Endothelial cell (in vitro differentiated cells): ENCODE results near the gene ACKR1. TPM values are rescaled to one million over a fixed set of nuclear protein-coding genes. Genes with fewer than 3 reads are reported as not detected.

Source experiments
- DNase-seq: peaks from one replicate; pipeline ENCODE4 v3.0.0; 2021; ENCODE audit warnings: low spot score
- H3K27ac Mint-ChIP-seq: one replicate; pipeline ENCODE4 v1.8.0; 2021; ENCODE audit warnings: mixed read lengths, inconsistent platforms; ENCODE audit not compliant: unreplicated experiment
- H3K27me3 Mint-ChIP-seq: one replicate; pipeline ENCODE4 v1.8.0; 2021; ENCODE audit warnings: mild to moderate bottlenecking, moderate library complexity, mixed read lengths, inconsistent platforms; ENCODE audit not compliant: unreplicated experiment
- H3K36me3 Mint-ChIP-seq: one replicate; pipeline ENCODE4 v1.8.0; 2021; ENCODE audit warnings: mild to moderate bottlenecking, low read depth, mixed read lengths, inconsistent platforms; ENCODE audit not compliant: unreplicated experiment
- H3K4me1 Mint-ChIP-seq: one replicate; pipeline ENCODE4 v1.8.0; 2021; ENCODE audit warnings: mild to moderate bottlenecking, mixed read lengths, inconsistent platforms; ENCODE audit not compliant: unreplicated experiment
- H3K4me3 Mint-ChIP-seq: one replicate; pipeline ENCODE4 v1.8.0; 2021; ENCODE audit warnings: mild to moderate bottlenecking, mixed read lengths, inconsistent platforms; ENCODE audit not compliant: unreplicated experiment
- H3K9me3 Mint-ChIP-seq: one replicate; pipeline ENCODE4 v1.8.0; 2021; ENCODE audit warnings: mixed read lengths, inconsistent platforms; ENCODE audit not compliant: unreplicated experiment
- CTCF ChIP-seq: fragments of 200-600 bp; sonication (generic); IDR thresholded peaks from one replicate; pipeline ENCODE4 v1.5.0; 2021; ENCODE audit warnings: antibody characterized with exemption; ENCODE audit not compliant: unreplicated experiment
- total RNA-seq: library from RNA; stranded (reverse); fragmentation: NEBNext Ultra II Directional; extraction: Animal tissue kit (Norgen Biotek cat#: 25700); gene quantifications from one replicate; pipeline ENCODE4 v1.2.1, GENCODE V29; 2021; ENCODE audit not compliant: unreplicated experiment

Gene ACKR1
- total RNA-seq, 1 donor from 2014 or later, result 0.23 TPM

- no peak overlapping the region for H3K27ac Mint-ChIP-seq
- H3K4me1 Mint-ChIP-seq, result peaks cover 23% of the 10 kb centered on the region
- peaks cover 7% of the 10 kb centered on the region for H3K27me3 Mint-ChIP-seq
Observed at GRCh38 chr1:159196543-159196942, 8.1 kb upstream of the ACKR1 start.

GRCh38 chr1:159197561-159198557 lies 6.8 kb upstream of the ACKR1 start:
- Mint-ChIP-seq H3K36me3 (peaks cover 6% of the 10 kb centered on the region), H3K27ac (no peak overlapping the region), H3K9me3 (no peaks in the 10 kb centered on the region), H3K4me3 (peak overlapping the region; percentile 52), H3K27me3 (peaks cover 16% of the 10 kb centered on the region), H3K4me1 (peaks cover 33% of the 10 kb centered on the region)
- DNase-seq, result peak; percentile 87
- peak; percentile 93 for TF ChIP-seq CTCF

More at GRCh38 chr1:159196543-159196942, 8.1 kb upstream of the ACKR1 start:
- DNase-seq, result no peak
- no peak overlapping the region for H3K4me3 Mint-ChIP-seq
- peaks cover 6% of the 10 kb centered on the region for H3K36me3 Mint-ChIP-seq
- TF ChIP-seq CTCF, result peak; percentile 58
- H3K9me3 Mint-ChIP-seq, result no peaks in the 10 kb centered on the region

GRCh38 chr1:159199901-159200300 lies 4.8 kb upstream of the ACKR1 start:
- no peak for DNase-seq
- Mint-ChIP-seq H3K27me3 (peaks cover 20% of the 10 kb centered on the region), H3K4me3 (peak overlapping the region; percentile 11), H3K27ac (no peak overlapping the region), H3K4me1 (peaks cover 48% of the 10 kb centered on the region), H3K9me3 (no peaks in the 10 kb centered on the region), H3K36me3 (peaks cover 6% of the 10 kb centered on the region)
- no peak for TF ChIP-seq CTCF

GRCh38 chr1:159200769-159201168 lies 3.9 kb upstream of the ACKR1 start:
- DNase-seq, result no peak
- Mint-ChIP-seq H3K27me3 (peaks cover 20% of the 10 kb centered on the region), H3K9me3 (no peaks in the 10 kb centered on the region), H3K4me1 (peaks cover 55% of the 10 kb centered on the region), H3K36me3 (peaks cover 6% of the 10 kb centered on the region), H3K27ac (no peak overlapping the region), H3K4me3 (no peak overlapping the region)
- no peak for TF ChIP-seq CTCF

GRCh38 chr1:159201642-159202041 lies 3.0 kb upstream of the ACKR1 start:
- DNase-seq, result no peak
- peak overlapping the region; percentile 57 for H3K4me3 Mint-ChIP-seq
- H3K27ac Mint-ChIP-seq, result no peak overlapping the region
- H3K4me1 Mint-ChIP-seq, result peaks cover 52% of the 10 kb centered on the region
- no peak for TF ChIP-seq CTCF
- H3K36me3 Mint-ChIP-seq, result peaks cover 6% of the 10 kb centered on the region
- H3K9me3 Mint-ChIP-seq, result no peaks in the 10 kb centered on the region
- peaks cover 18% of the 10 kb centered on the region for H3K27me3 Mint-ChIP-seq
